T-helper 1 cell treated with Interleukin-12 subunit alpha and Interleukin-12 subunit beta and Interleukin-4 antibody, amounts not matched to agents 30 ng/mL and 1 ng/mL, for 36 hours (primary cell): ENCODE data around the gene UBE2V1. TPM values are rescaled to one million over a fixed set of nuclear protein-coding genes. Genes with fewer than 3 reads are reported as not detected.
"Not testable (repeated sequence)": the region's sequence is repeated elsewhere in the genome, so short reads cannot be mapped to it uniquely, and the experiment has no call there.

Source experiments
- intact Hi-C: fragments of 100-400 bp; cut with micrococcal nuclease; formaldehyde crosslinking; loops from one replicate; pipeline ENCODE4 v1.15.1; 2024
- total RNA-seq: library from RNA; stranded (reverse); gene quantifications from 2 replicates; pipeline ENCODE4 v1.2.3, GENCODE V29; 2022

UBE2V1 gene
- total RNA-seq, 1 donor from 2014 or later, result 148 TPM

DNA sequence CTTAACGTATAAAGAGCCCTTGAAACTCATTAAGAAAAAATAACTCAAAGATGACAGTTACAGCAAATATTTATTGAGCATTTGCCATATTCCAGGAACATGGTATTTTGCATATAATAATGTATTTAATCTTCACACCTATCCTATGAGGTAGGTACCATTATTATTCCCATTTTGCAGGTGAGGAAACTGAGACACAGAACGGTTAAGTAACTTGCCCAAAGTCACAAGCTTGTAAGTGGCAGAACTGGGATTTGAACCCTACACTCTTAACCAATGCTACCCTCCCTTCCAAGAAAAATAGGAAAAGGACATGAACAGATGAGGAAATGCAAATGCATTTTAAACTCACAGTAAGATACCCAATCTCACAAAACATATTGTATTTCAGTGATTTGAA lies 5.3 kb upstream of the UBE2V1 start:
- intact Hi-C loops, result loop anchor here (10.0 kb wide), 4 partner anchors 267 to 1353 kb away; partner anchors contain the start of gene DDX27

- intact Hi-C loops, result loop anchor here (1.0 to 10.0 kb wide), 6 partner anchors 37 to 1352 kb away; partner anchors contain the start of genes DDX27, PARD6B and PEDS1
These were observed 3.5 kb upstream of the UBE2V1 start for GRCh38 chr20:50116368-50116999.

DNA sequence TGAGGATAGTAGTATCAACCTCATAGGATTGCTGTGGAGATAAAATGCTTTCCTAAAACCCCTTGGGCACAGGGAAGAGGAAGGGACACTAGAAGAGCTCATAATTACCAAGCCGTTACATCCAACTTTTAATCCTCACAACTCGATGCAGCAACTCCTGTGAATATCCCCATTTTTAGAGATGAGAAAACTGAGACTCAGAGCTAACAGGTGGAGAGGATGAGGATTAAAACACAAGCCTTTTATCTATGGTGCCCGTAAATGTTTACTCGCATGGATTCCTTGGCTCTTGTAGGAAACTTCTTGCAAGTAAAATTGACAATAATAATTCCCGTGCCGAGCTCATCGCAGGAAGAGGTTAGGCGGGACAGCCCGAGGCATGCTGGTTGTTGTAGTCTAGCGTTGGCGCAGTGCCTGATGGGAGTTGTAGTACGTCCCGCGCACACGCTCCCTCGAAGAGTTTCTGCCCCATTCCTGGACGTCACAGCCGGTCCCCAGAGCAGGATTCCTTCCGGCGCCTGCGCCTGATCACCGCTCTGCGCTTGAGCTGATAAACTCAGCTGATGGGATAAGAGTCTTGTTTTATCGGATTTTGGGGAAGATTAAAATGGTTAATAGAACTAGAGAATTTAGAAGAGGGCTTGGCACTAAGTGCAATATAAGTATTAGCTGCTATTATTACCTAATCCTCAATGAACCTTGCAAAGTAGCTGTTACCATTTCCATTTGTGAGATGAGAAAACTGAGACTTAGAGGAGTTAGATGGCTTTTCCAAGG lies 2.8 kb upstream of the UBE2V1 start:
- intact Hi-C loops, result loop anchor here (1.0 to 10.0 kb wide), 8 partner anchors 32 to 1351 kb away; partner anchors contain the start of genes DDX27, PARD6B and PEDS1

- intact Hi-C loops, result loop anchor here (1.0 to 10.0 kb wide), 6 partner anchors 32 to 1350 kb away; partner anchors contain the start of gene DDX27
These were observed 2.1 kb upstream of the UBE2V1 start for GRCh38 chr20:50115041-50115512.

DNA sequence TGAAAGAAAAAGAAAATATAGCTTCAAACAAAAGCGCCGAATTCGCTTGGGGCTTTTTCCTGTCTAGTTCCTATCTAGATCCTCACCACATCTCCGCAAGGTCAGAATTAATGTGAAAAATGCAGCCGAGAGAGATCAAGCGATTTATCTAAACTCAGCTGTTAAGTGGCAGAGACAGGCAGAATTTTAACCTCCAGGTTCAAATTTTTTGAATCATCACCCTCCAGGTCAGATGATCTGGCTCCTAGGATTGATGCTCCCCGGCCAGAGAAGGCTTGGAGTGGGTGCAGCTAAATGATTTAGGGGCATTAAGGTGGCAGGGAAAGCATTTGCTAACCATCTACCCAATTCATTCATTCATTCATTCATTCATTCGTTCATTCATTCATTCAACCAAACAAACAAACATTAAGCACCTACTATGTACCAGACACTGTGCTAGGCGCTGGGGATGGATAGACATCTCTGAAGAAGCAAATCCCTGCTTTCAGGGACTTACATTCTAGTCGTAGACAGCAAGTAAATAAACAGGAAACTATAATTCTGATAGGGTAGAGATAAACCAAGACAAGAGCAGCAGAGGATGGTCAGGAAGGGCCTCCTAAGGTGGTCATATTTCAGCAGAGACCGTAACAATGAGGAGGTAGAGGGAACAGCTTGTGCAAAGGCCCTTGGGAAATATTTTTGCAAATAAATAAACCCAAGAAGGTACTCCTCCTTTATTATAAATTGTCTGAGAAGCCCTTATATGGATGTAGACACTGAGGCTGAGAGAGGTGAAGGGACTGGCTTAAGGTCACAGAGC lies 672 bp upstream of the UBE2V1 start:
- intact Hi-C loops, result loop anchor here (1.0 to 10.0 kb wide), 9 partner anchors 224 to 1349 kb away; partner anchors contain the start of genes DDX27, PTPN1, SLC9A8 and ZNFX1

GRCh38 chr20:50111829-50112495 lies 988 bp downstream of the UBE2V1 start:
- intact Hi-C loops, result loop anchor here (5.0 to 10.0 kb wide), 7 partner anchors 225 to 1347 kb away; partner anchors contain the start of genes DDX27 and SLC9A8

DNA sequence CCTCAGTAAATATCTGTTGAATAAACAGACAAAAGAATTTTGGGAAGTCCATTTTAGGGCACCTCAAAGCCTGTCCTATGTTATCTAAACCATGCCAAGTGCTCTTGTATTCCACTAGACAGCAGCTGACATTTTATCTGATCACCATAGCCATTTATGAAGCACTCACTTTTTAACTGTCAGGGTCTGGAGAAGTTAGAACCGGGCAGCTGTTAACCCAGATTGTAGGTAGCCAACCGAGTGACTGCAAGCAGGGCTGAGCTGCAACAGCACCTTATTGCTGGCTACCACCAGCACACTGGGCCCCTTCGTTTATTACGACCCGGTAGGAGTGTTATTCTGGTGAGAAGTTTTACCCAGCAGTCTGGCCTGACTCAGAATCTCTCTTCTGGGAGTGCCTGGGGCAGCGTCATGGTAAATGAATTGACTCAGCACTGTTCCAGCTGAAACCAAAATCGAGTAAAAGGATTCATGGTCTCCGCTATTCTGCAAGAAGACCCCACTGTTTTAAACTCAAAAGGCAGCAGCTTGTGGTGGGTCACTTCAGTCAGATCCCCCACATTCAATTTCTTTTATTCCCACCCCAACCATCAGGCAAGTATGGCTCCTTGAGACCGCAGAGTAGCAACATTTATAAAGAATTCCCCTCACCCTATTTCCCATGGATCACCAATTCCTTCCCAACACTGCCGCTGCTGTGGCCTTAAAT lies 1.7 kb downstream of the UBE2V1 start:
- intact Hi-C loops, result loop anchor here (5.0 to 10.0 kb wide), 7 partner anchors 226 to 1346 kb away; partner anchors contain the start of genes DDX27 and SLC9A8

GRCh38 chr20:50110141-50111047 lies 2.6 kb downstream of the UBE2V1 start:
- intact Hi-C loops, result loop anchor here (1.0 to 10.0 kb wide), 9 partner anchors 39 to 1346 kb away; partner anchors contain the start of genes DDX27 and SLC9A8

DNA sequence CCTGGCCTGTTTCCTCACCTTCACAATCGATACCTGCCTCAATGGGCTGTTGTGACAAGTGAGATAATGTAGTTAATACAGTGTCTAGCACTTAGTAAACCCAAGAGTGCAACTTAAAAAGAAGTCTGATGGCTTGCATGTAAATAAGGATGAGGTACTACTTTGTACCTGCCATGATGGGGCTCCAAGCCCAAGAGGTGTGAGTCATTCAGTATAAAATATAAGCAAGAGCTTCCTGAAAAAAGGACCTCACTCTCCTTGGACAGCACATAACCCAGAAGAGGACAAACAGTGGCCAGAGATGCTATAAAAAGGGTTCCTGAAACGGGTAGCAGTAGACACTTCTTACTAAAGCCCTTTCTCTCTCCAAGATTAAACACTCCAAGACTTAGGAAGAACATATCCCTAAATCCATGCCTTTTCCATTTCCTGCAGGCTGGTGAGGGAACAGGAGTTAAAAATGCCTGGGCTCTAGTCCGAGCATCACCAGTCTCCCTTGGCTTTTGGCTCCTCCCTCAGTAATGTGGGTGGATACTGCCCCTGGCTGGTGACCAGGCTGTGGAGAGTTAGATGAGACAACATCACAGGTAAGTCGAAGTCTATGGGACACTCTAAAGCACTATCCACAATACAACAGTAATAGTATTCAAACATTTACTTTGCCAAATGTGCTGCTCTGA lies 4.3 kb downstream of the UBE2V1 start:
- intact Hi-C loops, result no loop called here

- intact Hi-C loops, result no loop called here
These were observed 5.1 kb downstream of the UBE2V1 start for GRCh38 chr20:50107796-50108331.

DNA sequence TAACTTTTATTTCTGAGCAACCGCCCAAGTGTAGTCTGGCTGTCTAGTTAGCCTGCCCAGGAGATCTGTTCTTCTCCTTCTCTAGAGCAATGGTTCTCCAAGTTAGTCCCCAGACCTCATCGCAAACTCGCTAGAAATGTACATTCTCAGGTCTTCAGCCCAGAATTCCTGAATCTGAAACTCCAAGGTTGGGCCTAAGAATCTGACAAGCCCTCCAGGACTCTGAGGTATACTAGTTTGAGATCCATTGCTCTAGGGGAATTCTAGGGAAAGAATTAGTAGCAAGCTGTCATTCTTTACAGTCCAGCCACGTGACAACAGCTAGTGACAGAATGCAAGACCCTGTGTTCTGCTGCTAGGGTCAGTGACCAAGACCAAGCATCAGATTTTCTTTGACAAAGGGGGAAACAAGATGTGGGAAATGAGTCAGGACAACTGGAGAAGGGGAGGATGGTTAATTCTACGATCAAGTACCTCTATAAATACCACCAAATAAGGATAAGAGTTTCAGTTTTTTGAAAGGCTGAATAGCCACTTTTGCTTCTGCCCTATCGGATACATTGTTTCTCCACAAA lies 5.8 kb downstream of the UBE2V1 start:
- intact Hi-C loops, result no loop called here

DNA sequence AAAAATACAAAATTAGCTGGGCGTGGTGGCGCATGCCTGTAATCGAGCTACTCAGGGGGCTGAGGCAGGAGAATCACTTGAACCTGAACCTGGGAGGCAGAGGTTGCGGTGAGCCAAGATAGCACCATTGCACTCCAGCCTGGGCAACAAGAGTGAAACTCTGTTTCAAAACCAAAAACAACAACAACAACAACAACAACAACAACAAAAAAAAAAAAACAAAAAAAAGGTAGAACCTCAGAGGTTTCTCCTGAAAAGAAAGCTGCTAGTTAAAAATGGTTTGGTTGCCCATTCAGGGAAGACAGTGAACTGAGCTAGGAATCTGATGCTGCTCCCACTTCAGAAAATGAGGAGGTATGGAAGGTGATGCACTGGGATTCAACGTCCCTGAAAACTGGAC lies 6.3 kb downstream of the UBE2V1 start:
- intact Hi-C loops, result not testable (repeated sequence)

DNA sequence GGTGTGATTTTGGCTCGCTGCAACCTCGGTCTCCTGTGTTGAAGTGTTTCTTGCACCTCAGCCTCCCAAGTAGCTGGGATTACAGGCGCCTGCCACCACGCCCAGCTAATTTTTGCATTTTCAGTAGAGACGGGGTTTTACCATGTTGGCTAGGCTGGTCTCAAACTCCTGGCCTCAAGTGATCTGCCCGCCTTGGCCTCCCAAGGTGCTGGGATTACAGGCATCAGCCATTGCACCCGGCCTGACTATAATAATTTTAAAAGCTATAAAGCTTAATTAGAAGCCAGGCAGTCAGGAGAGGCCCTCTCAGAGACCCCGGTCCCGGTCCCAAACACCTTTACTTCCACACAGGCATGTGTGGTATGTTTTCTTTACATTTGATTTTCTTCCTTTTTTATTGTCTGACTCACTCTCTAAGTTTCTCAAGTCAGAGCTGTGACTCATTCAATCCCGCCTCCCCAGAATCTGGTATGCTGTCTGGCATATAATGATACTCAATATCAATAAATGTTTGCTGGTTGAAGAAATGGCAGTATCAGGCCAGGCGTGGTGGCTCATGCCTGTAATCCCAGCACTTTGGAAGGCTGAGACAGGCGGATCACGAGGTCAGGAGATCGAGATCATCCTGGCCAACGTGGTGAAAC lies 9.4 kb downstream of the UBE2V1 start:
- intact Hi-C loops, result not testable (repeated sequence)

- intact Hi-C loops, result not testable (repeated sequence)
These were observed 10.4 kb downstream of the UBE2V1 start for GRCh38 chr20:50102551-50102950.

- intact Hi-C loops, result no loop called here
These were observed 11.1 kb downstream of the UBE2V1 start for GRCh38 chr20:50101887-50102286.

- intact Hi-C loops, result no loop called here
These were observed 11.7 kb downstream of the UBE2V1 start for GRCh38 chr20:50101281-50101680.

GRCh38 chr20:50100552-50100951 lies 12.4 kb downstream of the UBE2V1 start:
- intact Hi-C loops, result no loop called here
